ENCODE results near the gene AIFM3.

- no peak for TF ChIP-seq EP300 (IDR thresholded peaks at IDR 0.05)
- no peak for TF ChIP-seq CTCF (IDR thresholded peaks at IDR 0.05)
- TF ChIP-seq POLR2A (IDR thresholded peaks at IDR 0.05) = no peak
Measured at GRCh38 chr22:20928573-20928967, 38.5 kb upstream of the AIFM3 start.
